Measurements from ENCODE around the gene ILF3. TPM values are rescaled to one million over a fixed set of nuclear protein-coding genes. Genes with fewer than 3 reads are reported as not detected.

The ILF3 gene
- total and polyA plus RNA-seq, 2 of the 13 experiments (the other 11 are each of a cell fraction or from before 2014, with no cell fraction given): 120 to 173 TPM

DNA sequence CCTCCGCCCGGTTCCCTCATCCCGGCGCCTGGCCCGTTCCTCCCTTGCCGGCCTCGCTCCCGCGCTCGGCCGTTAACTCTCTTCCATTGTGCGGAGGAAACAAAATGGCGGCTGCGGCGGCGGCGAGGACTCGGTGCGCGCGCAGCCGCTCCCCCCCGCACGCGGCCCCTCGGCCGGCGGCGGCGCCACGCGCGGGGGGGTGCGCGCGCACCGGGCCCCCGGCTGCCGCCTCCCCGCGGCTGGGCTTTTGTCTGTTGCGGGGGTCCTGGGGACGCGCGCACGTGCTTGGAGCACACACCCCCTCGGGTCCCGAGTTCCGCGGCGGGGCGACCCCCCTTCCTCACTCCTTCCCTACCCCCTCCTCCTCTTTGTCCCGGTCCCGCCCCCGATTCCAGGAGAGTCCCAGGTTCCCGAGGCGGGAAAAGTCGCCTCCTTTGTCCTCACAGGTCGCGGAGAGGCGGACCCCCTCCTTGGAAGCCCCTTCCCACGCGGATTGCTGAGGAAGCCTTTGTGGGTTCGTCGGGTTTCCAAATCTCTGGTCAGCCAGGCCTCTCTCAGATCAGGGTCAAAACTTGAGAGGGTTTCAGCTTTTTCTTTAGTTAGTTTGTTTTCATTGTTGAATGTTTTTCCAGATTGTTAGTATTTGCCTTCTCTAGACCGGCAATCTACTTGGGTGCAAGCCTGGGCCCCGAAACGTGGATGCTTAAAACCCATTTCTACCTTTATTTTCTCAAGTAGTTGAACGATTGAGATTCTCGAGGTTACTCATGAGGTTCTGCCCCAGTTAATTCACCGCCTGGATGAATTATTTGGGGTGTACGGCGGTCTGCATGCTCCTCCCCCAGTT, 687 bp downstream of the ILF3 start:
- no TSS peak for BruUV-seq (replicated peaks)
- POLR2A ChIA-PET: no interaction called here
- Histone ChIP-seq H3K36me3 (replicated peaks in 1 of 2; ENCODE audit: control insufficient read depth in 1 of 2, insufficient read depth in 2 of 2, low read length in 2 of 2) (peaks cover 2 to 10% of the 10 kb centered on the region in 2 experiments; a peak in 2 of 5 replicates), H3K4me2 (ENCODE audit: low read depth, low read length) (peak overlapping the region; percentile 92), H3K4me3 (replicated peaks in 1 of 3; ENCODE audit: insufficient read depth in 1 of 3, low read depth in 2 of 3, low read length in 3 of 3) (peak overlapping the region; percentile 89 to 96 (median 92)), H3K27ac (ENCODE audit: extremely low read length, insufficient read depth, low read length) (peak overlapping the region; percentile 95), H3K79me2 (ENCODE audit: insufficient read depth, low read length) (peaks cover 61% of the 10 kb centered on the region), H3K9me3 (ENCODE audit: low read length) (no peaks in the 10 kb centered on the region), H2AFZ (ENCODE audit: low read length) (no peak overlapping the region), H4K20me1 (ENCODE audit: insufficient read depth, low read length) (peaks cover 49% of the 10 kb centered on the region), H3K9ac (ENCODE audit: insufficient read depth, low read depth, low read length) (peak overlapping the region; percentile 98), H3K4me1 (ENCODE audit: insufficient read depth, low read length) (peaks cover 51% of the 10 kb centered on the region), H3K27me3 (ENCODE audit: control insufficient read depth in 1 of 2, insufficient read depth in 2 of 2, low read length in 2 of 2) (no peaks in the 10 kb centered on the region; a peak in 1 of 5 replicates)
- ATAC-seq (peak; percentile 32), DNase-seq (ENCODE audit: low spot score) (peak; percentile 47), FAIRE-seq (no peak)
- 1% methylated on average over 23 of the region's 73 CpGs for WGBS (ENCODE audit: low lambda C conversion rate)
- in situ Hi-C loops (cut with HindIII; ENCODE audit: extremely low pct_ligation_motif_present, low pct_unique_long_range_greater_than_20kb) (no loop called here), intact Hi-C loops (cut with micrococcal nuclease; ENCODE audit: unreplicated experiment) (no loop called here)
- CTCF ChIA-PET (ENCODE audit: low intra/inter-chr PET ratio, low total read pairs): no interaction called here
- no peak for TF ChIP-seq ZNF746 (CRISPR knock-in tag; IDR thresholded peaks at IDR 0.05)
- TF ChIP-seq ZNF768 (CRISPR knock-in tag; IDR thresholded peaks at IDR 0.05): peak; percentile 7; the same call in 1 of the 2 replicates
- TF ChIP-seq GABPB1 (CRISPR knock-in tag; IDR thresholded peaks at IDR 0.05): no peak
- TF ChIP-seq, protein P1, sequence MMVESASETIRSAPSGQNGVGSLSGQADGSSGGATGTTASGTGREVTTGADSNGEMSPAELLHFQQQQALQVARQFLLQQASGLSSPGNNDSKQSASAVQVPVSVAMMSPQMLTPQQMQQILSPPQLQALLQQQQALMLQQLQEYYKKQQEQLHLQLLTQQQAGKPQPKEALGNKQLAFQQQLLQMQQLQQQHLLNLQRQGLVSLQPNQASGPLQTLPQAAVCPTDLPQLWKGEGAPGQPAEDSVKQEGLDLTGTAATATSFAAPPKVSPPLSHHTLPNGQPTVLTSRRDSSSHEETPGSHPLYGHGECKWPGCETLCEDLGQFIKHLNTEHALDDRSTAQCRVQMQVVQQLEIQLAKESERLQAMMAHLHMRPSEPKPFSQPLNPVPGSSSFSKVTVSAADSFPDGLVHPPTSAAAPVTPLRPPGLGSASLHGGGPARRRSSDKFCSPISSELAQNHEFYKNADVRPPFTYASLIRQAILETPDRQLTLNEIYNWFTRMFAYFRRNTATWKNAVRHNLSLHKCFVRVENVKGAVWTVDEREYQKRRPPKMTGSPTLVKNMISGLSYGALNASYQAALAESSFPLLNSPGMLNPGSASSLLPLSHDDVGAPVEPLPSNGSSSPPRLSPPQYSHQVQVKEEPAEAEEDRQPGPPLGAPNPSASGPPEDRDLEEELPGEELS (CRISPR knock-in tag; IDR thresholded peaks at IDR 0.05): no peak
- no peak for TF ChIP-seq SMAD3 (CRISPR knock-in tag; IDR thresholded peaks at IDR 0.05)
- no peak for TF ChIP-seq FOXK2 (IDR thresholded peaks at IDR 0.05)
- peak; percentile 31; the same call in 1 of the 2 replicates for TF ChIP-seq BHLHE40 (IDR thresholded peaks at IDR 0.05; ENCODE audit: low read length)
- peak; percentile 23; the same call in 1 of the 2 replicates for TF ChIP-seq KDM5A (IDR thresholded peaks at IDR 0.05; ENCODE audit: borderline replicate concordance, low read length)
- TF ChIP-seq YY1 (IDR thresholded peaks at IDR 0.05; ENCODE audit: insufficient read depth, insufficient replicate concordance, low read depth, low read length): peak; percentile 93
- no peak for TF ChIP-seq ZNF451 (CRISPR knock-in tag; IDR thresholded peaks at IDR 0.05)
- TF ChIP-seq KDM5B (CRISPR knock-in tag; IDR thresholded peaks at IDR 0.05; ENCODE audit: borderline replicate concordance): peak; percentile 4; the same call in 1 of the 2 replicates
- TF ChIP-seq, protein P2, sequence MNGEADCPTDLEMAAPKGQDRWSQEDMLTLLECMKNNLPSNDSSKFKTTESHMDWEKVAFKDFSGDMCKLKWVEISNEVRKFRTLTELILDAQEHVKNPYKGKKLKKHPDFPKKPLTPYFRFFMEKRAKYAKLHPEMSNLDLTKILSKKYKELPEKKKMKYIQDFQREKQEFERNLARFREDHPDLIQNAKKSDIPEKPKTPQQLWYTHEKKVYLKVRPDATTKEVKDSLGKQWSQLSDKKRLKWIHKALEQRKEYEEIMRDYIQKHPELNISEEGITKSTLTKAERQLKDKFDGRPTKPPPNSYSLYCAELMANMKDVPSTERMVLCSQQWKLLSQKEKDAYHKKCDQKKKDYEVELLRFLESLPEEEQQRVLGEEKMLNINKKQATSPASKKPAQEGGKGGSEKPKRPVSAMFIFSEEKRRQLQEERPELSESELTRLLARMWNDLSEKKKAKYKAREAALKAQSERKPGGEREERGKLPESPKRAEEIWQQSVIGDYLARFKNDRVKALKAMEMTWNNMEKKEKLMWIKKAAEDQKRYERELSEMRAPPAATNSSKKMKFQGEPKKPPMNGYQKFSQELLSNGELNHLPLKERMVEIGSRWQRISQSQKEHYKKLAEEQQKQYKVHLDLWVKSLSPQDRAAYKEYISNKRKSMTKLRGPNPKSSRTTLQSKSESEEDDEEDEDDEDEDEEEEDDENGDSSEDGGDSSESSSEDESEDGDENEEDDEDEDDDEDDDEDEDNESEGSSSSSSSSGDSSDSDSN (CRISPR knock-in tag; IDR thresholded peaks at IDR 0.05): no peak
- no peak for TF ChIP-seq NR1H2 (CRISPR knock-in tag; IDR thresholded peaks at IDR 0.05; ENCODE audit: borderline replicate concordance, low read depth)
- TF ChIP-seq MIER3 (CRISPR knock-in tag; IDR thresholded peaks at IDR 0.05; ENCODE audit: borderline replicate concordance): no peak
- TF ChIP-seq, protein P3, sequence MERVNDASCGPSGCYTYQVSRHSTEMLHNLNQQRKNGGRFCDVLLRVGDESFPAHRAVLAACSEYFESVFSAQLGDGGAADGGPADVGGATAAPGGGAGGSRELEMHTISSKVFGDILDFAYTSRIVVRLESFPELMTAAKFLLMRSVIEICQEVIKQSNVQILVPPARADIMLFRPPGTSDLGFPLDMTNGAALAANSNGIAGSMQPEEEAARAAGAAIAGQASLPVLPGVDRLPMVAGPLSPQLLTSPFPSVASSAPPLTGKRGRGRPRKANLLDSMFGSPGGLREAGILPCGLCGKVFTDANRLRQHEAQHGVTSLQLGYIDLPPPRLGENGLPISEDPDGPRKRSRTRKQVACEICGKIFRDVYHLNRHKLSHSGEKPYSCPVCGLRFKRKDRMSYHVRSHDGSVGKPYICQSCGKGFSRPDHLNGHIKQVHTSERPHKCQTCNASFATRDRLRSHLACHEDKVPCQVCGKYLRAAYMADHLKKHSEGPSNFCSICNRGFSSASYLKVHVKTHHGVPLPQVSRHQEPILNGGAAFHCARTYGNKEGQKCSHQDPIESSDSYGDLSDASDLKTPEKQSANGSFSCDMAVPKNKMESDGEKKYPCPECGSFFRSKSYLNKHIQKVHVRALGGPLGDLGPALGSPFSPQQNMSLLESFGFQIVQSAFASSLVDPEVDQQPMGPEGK (CRISPR knock-in tag; IDR thresholded peaks at IDR 0.05): peak; percentile 77

Data from HepG2 (cell line).